H1 (cell line): ENCODE data around the gene LCA5L. TPM values are rescaled to one million over a fixed set of nuclear protein-coding genes. Genes with fewer than 3 reads are reported as not detected.
A peak's percentile ranks its signal among the peaks of the same experiment; 100 is the strongest.

Experiments
- CTCF ChIA-PET: fragments of 300-600 bp; sonication (Branson Sonifier 250); formaldehyde crosslinking; loops from one replicate; lab custom pipeline; 2021; ENCODE audit not compliant: partially characterized antibody; lab: Charles Lee
- POLR2A ChIA-PET: fragments of 300-600 bp; sonication (Branson Sonifier 250); formaldehyde crosslinking; loops from one replicate; lab custom pipeline; 2021; ENCODE audit warnings: inconsistent platforms; ENCODE audit not compliant: partially characterized antibody; lab: Charles Lee
- DNase-seq, 2 experiments: peaks; one replicate each; pipeline versions ENCODE4 v3.0.0 to v3.0.0-alpha.2; 2010 to 2022; ENCODE audit warnings: low spot score in 2 of 2, low read depth in 1 of 2, mixed read lengths in 1 of 2
- FAIRE-seq: peaks from 2 replicates; lab custom pipeline; 2011; peaks lifted over from hg19 to GRCh38; lab: Jason Lieb, UNC
- H2AFZ ChIP-seq: 2 replicates; pipeline ENCODE4 v1.8.1; 2012; ENCODE audit warnings: low read length, inconsistent platforms
- H2AK5ac ChIP-seq: 2 replicates; pipeline ENCODE4 v1.6.1; 2013; ENCODE audit warnings: low read depth, low read length
- H2BK120ac ChIP-seq: replicated peaks from 2 replicates; pipeline ENCODE3; 2013; ENCODE audit warnings: low read depth, low read length, inconsistent platforms
- H2BK12ac ChIP-seq: 2 replicates; pipeline ENCODE4 v1.6.1; 2013; ENCODE audit warnings: low read depth, low read length
- H2BK15ac ChIP-seq: 2 replicates; pipeline ENCODE4 v1.6.1; 2013; ENCODE audit warnings: low read length
- H2BK20ac ChIP-seq: 2 replicates; pipeline ENCODE4 v1.6.1; 2013; ENCODE audit warnings: low read length
- H2BK5ac ChIP-seq: 2 replicates; pipeline ENCODE4 v1.6.1; 2013; ENCODE audit warnings: low read depth, low read length
- H3K14ac ChIP-seq: 2 replicates; pipeline ENCODE4 v1.6.1; 2013; ENCODE audit warnings: inconsistent platforms; ENCODE audit not compliant: insufficient read length
- H3K18ac ChIP-seq: 2 replicates; pipeline ENCODE4 v1.6.1; 2013; ENCODE audit warnings: low read length; ENCODE audit errors: extremely low read depth
- H3K23ac ChIP-seq: 2 replicates; pipeline ENCODE4 v1.6.1; 2013; ENCODE audit warnings: inconsistent platforms; ENCODE audit not compliant: insufficient read length
- H3K23me2 ChIP-seq: 2 replicates; pipeline ENCODE4 v1.6.1; 2013; ENCODE audit warnings: low read depth, low read length
- H3K27ac ChIP-seq: 2 replicates; pipeline ENCODE4 v1.6.1; 2011; ENCODE audit warnings: low read depth, low read length, inconsistent platforms
- H3K27me3 ChIP-seq, 4 experiments: replicated peaks in 1 of 4; 1 replicate in 1 of 4; 2 replicates in 3 of 4; pipeline versions ENCODE4 v1.6.1 to v1.8.1; 2011 to 2013; ENCODE audit warnings: low read length in 3 of 4, mild to moderate bottlenecking in 3 of 4, inconsistent platforms in 2 of 4, mixed read lengths in 2 of 4, moderate library complexity in 1 of 4; ENCODE audit not compliant: control insufficient read depth in 3 of 4, insufficient read depth in 3 of 4; ENCODE audit errors: extremely low read depth in 1 of 4
- H3K36me3 ChIP-seq, 4 experiments: 2 replicates each; pipeline versions ENCODE4 v1.6.1 to v1.8.1; 2011 to 2013; ENCODE audit warnings: mild to moderate bottlenecking in 4 of 4, low read length in 3 of 4, moderate library complexity in 2 of 4, control low read depth in 1 of 4, inconsistent platforms in 1 of 4; ENCODE audit not compliant: insufficient read depth in 4 of 4, control insufficient read depth in 2 of 4
- H3K4ac ChIP-seq: replicated peaks from 2 replicates; pipeline ENCODE3; 2013; ENCODE audit warnings: low read length, low read depth, mixed read lengths, inconsistent platforms; ENCODE audit not compliant: insufficient read length
- H3K4me1 ChIP-seq, 4 experiments: replicated peaks in 1 of 4; 1 replicate in 1 of 4; 2 replicates in 3 of 4; pipeline versions ENCODE4 v1.6.1 to v1.8.1; 2011 to 2013; ENCODE audit warnings: low read length in 3 of 4, inconsistent platforms in 2 of 4, mixed read lengths in 1 of 4; ENCODE audit not compliant: insufficient read depth in 4 of 4, control insufficient read depth in 3 of 4
- H3K4me2 ChIP-seq, 2 experiments: 2 replicates each; pipeline versions ENCODE4 v1.6.1 to v1.8.1; 2011 to 2013; ENCODE audit warnings: low read depth in 2 of 2, low read length in 2 of 2, control low read depth in 1 of 2, inconsistent platforms in 1 of 2, mild to moderate bottlenecking in 1 of 2; ENCODE audit not compliant: insufficient read depth in 1 of 2
- H3K4me3 ChIP-seq, 4 experiments: fragments of 200-600, 300-600 bp in 1 of 4; sonication (generic), shearing (Covaris generic), sonication (Bioruptor Twin) in 1 of 4; 2 replicates each; pipeline versions ENCODE4 v1.5.1 to v1.8.1; 2011 to 2016; ENCODE audit warnings: low read length in 4 of 4, low read depth in 3 of 4, control low read depth in 2 of 4, inconsistent platforms in 2 of 4, mild to moderate bottlenecking in 2 of 4, mixed read lengths in 1 of 4, moderate library complexity in 1 of 4; ENCODE audit not compliant: insufficient read depth in 2 of 4; ENCODE audit errors: extremely low read depth in 1 of 4
- H3K56ac ChIP-seq: replicated peaks from 2 replicates; pipeline ENCODE3; 2013; ENCODE audit warnings: low read depth, mild to moderate bottlenecking, mixed read lengths, low read length, inconsistent platforms; ENCODE audit not compliant: insufficient read length
- H3K79me1 ChIP-seq: 2 replicates; pipeline ENCODE4 v1.6.1; 2013; ENCODE audit warnings: low read depth, low read length, control low read depth
- H3K79me2 ChIP-seq, 2 experiments: 2 replicates each; pipeline versions ENCODE4 v1.6.1 to v1.8.1; 2012 to 2013; ENCODE audit warnings: low read length in 2 of 2, mild to moderate bottlenecking in 2 of 2, inconsistent platforms in 1 of 2; ENCODE audit not compliant: insufficient read depth in 2 of 2, control insufficient read depth in 1 of 2
- H3K9ac ChIP-seq, 4 experiments: replicated peaks in 1 of 4; 1 replicate in 1 of 4; 2 replicates in 3 of 4; pipeline versions ENCODE4 v1.6.1 to v1.8.1; 2011 to 2013; ENCODE audit warnings: low read depth in 3 of 4, low read length in 3 of 4, control low read depth in 2 of 4, mild to moderate bottlenecking in 2 of 4, moderate library complexity in 2 of 4, inconsistent platforms in 1 of 4; ENCODE audit errors: extremely low read depth in 1 of 4
- H3K9me3 ChIP-seq, 2 experiments: 2 replicates each; pipeline versions ENCODE4 v1.6.1 to v1.8.1; 2012 to 2013; ENCODE audit warnings: mild to moderate bottlenecking in 2 of 2, moderate library complexity in 2 of 2, control low read depth in 1 of 2, inconsistent platforms in 1 of 2, low read depth in 1 of 2, low read length in 1 of 2, mixed read lengths in 1 of 2; ENCODE audit not compliant: insufficient read depth in 2 of 2
- H4K20me1 ChIP-seq, 2 experiments: replicated peaks in 1 of 2; 2 replicates each; pipeline versions ENCODE3 to v1.8.1; 2011 to 2013; ENCODE audit warnings: inconsistent platforms in 2 of 2, low read length in 2 of 2, mild to moderate bottlenecking in 1 of 2; ENCODE audit not compliant: insufficient read depth in 2 of 2, control insufficient read depth in 1 of 2
- H4K5ac ChIP-seq: 2 replicates; pipeline ENCODE4 v1.6.1; 2013; ENCODE audit warnings: low read length, low read depth, mixed read lengths, inconsistent platforms; ENCODE audit not compliant: insufficient read length
- H4K8ac ChIP-seq: 2 replicates; pipeline ENCODE4 v1.8.0; 2013; ENCODE audit warnings: mild to moderate bottlenecking, moderate library complexity, low read length, inconsistent platforms; ENCODE audit not compliant: insufficient read depth; ENCODE audit errors: extremely low read depth
- H4K91ac ChIP-seq: replicated peaks from 2 replicates; pipeline ENCODE3; 2013; ENCODE audit warnings: low read length, mixed read lengths, inconsistent platforms; ENCODE audit not compliant: insufficient read length
- CTBP2 ChIP-seq: IDR thresholded peaks from 2 replicates; pipeline ENCODE4 v1.7.0; 2011; ENCODE audit warnings: borderline replicate concordance, mild to moderate bottlenecking, moderate library complexity, mixed read lengths, low read length; ENCODE audit not compliant: insufficient read depth, insufficient read length
- EP300 ChIP-seq, 2 experiments: IDR thresholded peaks; 1 replicate in 1 of 2; 2 replicates in 1 of 2; pipeline ENCODE4 v1.6.1; 2011 to 2012; ENCODE audit warnings: low read depth in 2 of 2, low read length in 2 of 2, mild to moderate bottlenecking in 2 of 2, borderline replicate concordance in 1 of 2, inconsistent platforms in 1 of 2, moderate library complexity in 1 of 2
- HDAC2 ChIP-seq, 2 experiments: fragments of 300-600 bp in 1 of 2; sonication (generic) in 1 of 2; IDR thresholded peaks; 2 replicates each; pipeline ENCODE4 v1.6.1; 2011 to 2012; ENCODE audit warnings: low read depth in 2 of 2, low read length in 2 of 2, mild to moderate bottlenecking in 2 of 2, moderate library complexity in 2 of 2, borderline replicate concordance in 1 of 2, inconsistent platforms in 1 of 2
- HDAC6 ChIP-seq: IDR thresholded peaks from one replicate; pipeline ENCODE4 v1.7.1; 2012; ENCODE audit warnings: low read depth, mild to moderate bottlenecking, inconsistent platforms, low read length, moderate library complexity
- JUND ChIP-seq: IDR thresholded peaks from 2 replicates; pipeline ENCODE4 v1.6.1; 2011; ENCODE audit warnings: mild to moderate bottlenecking, improper control_type of control experiment, low read length
- RAD21 ChIP-seq, 2 experiments: IDR thresholded peaks in 1 of 2; conservative IDR thresholded peaks in 1 of 2; 2 replicates each; pipeline ENCODE4 v1.6.1; 2011; ENCODE audit warnings: low read depth in 2 of 2, low read length in 2 of 2, improper control_type of control experiment in 1 of 2, inconsistent platforms in 1 of 2, mild to moderate bottlenecking in 1 of 2, moderate library complexity in 1 of 2
- SIN3A ChIP-seq, 2 experiments: IDR thresholded peaks in 1 of 2; conservative IDR thresholded peaks in 1 of 2; 2 replicates each; pipeline ENCODE4 v1.6.1; 2011 to 2012; ENCODE audit warnings: low read length in 2 of 2, improper control_type of control experiment in 1 of 2, low read depth in 1 of 2, mild to moderate bottlenecking in 1 of 2
- SIRT6 ChIP-seq: IDR thresholded peaks from one replicate; pipeline ENCODE4 v1.7.1; 2012; ENCODE audit warnings: low read length, inconsistent platforms
- SUZ12 ChIP-seq: fragments of 200-600 bp; sonication (generic); IDR thresholded peaks from 2 replicates; pipeline ENCODE4 v1.6.1; 2012; ENCODE audit warnings: mild to moderate bottlenecking, inconsistent platforms, low read length, moderate library complexity, mixed read lengths
- TBP ChIP-seq: IDR thresholded peaks from 2 replicates; pipeline ENCODE4 v1.6.1; 2011; ENCODE audit warnings: low read depth, low read length, improper control_type of control experiment
- TCF12 ChIP-seq: IDR thresholded peaks from 2 replicates; pipeline ENCODE4 v1.6.1; 2011; ENCODE audit warnings: low read depth, mild to moderate bottlenecking, low read length
- TEAD4 ChIP-seq: IDR thresholded peaks from 2 replicates; pipeline ENCODE4 v1.6.1; 2012; ENCODE audit warnings: low read depth, low read length, inconsistent platforms, mixed read lengths
- WGBS, 2 experiments: shearing (Covaris generic) in 1 of 2; methylation state at CpG; one replicate each; pipeline versions ENCODE4 v1.1.6 to v1.1.7; 2013 to 2015; ENCODE audit warnings: low lambda C conversion rate in 2 of 2, mixed read lengths in 2 of 2, inconsistent platforms in 1 of 2, low coverage in 1 of 2, missing lambda C conversion rate in 1 of 2; ENCODE audit not compliant: insufficient replicate concordance in 2 of 2, insufficient coverage in 1 of 2, insufficient read length in 1 of 2; ENCODE audit errors: extremely low coverage in 1 of 2, missing lambda C conversion rate in 1 of 2; 5-methylcytosine and 5-hydroxymethylcytosine counted together
- polyA plus RNA-seq, 7 experiments: library from polyadenylated mRNA; depleted of rRNA in 3 of 7; stranded (reverse) in 5 of 7; unstranded in 2 of 7; fragments of >200 nt in 5 of 7; fragments of 200-250 nt in 2 of 7; gene quantifications; 1 replicate in 5 of 7; 2 replicates in 1 of 7; 4 replicates in 1 of 7; pipeline versions ENCODE4 v1.2.1 to v1.2.3, GENCODE V29; 2011 to 2013; ENCODE audit warnings: missing spikeins in 2 of 7, mixed read lengths in 2 of 7
- total RNA-seq: library from RNA; stranded (reverse); fragmentation: NEBNext Ultra II Directional; extraction: Animal tissue kit (Norgen Biotek cat#: 25700); gene quantifications from 2 replicates; pipeline ENCODE4 v1.2.1, GENCODE V29; 2021

Gene LCA5L
- total and polyA plus RNA-seq, 2 of the 8 experiments (the other 6 are each of a cell fraction or from before 2014, with no cell fraction given) = 0.11 to 0.84 TPM

GRCh38 chr21:39474611-39475010, 29.0 kb upstream of the LCA5L start:
- DNase-seq = no peak
- Histone ChIP-seq H3K56ac (no peak overlapping the region), H3K23me2 (peaks cover 5% of the 10 kb centered on the region; the same call in 1 of the 2 replicates), H3K18ac (no peak overlapping the region), H2BK15ac (no peak overlapping the region), H4K20me1 (peaks cover 2 to 3% of the 10 kb centered on the region in 2 experiments), H4K8ac (no peak overlapping the region), H3K36me3 (no peaks in the 10 kb centered on the region), H3K4ac (no peak overlapping the region), H3K79me1 (no peaks in the 10 kb centered on the region), H3K79me2 (no peaks in the 10 kb centered on the region), H2BK5ac (no peak overlapping the region), H3K27me3 (no peaks in the 10 kb centered on the region), H3K23ac (no peak overlapping the region), H4K91ac (no peak overlapping the region), H2AK5ac (no peak overlapping the region), H3K4me2 (no peak overlapping the region), H2AFZ (no peak overlapping the region), H3K4me3 (no peak overlapping the region), H3K9ac (no peak overlapping the region), H3K14ac (no peak overlapping the region), H2BK12ac (no peak overlapping the region), H2BK20ac (no peak overlapping the region), H2BK120ac (no peak overlapping the region), H4K5ac (no peak overlapping the region), H3K9me3 (no peaks in the 10 kb centered on the region), H3K4me1 (no peaks in the 10 kb centered on the region; a peak in 1 of 7 replicates), H3K27ac (no peak overlapping the region)
- FAIRE-seq = peak; percentile 28
- CTCF ChIA-PET = interaction anchor here (0.5 to 1.7 kb wide), 2 partner anchors 19 to 41 kb away, joined by 3 to 6 read pairs; no protein-coding TSS in a partner anchor
- POLR2A ChIA-PET = no interaction called here
- TF ChIP-seq HDAC2 (IDR thresholded peaks at IDR 0.05; ENCODE audit: borderline replicate concordance in 1 of 2, low read depth in 2 of 2, low read length in 2 of 2) (no peak), SIRT6 (no peak), TCF12 (no peak), TBP (no peak), RAD21 (IDR thresholded peaks at IDR 0.05 in 1 of 2, conservative IDR thresholded peaks at IDR 0.05 in 1 of 2; ENCODE audit: low read depth in 2 of 2, low read length in 2 of 2) (no peak), EP300 (IDR thresholded peaks at IDR 0.05; ENCODE audit: borderline replicate concordance in 1 of 2, low read depth in 2 of 2, low read length in 2 of 2) (no peak), CTBP2 (no peak), SIN3A (conservative IDR thresholded peaks at IDR 0.05 in 1 of 2, IDR thresholded peaks at IDR 0.05 in 1 of 2; ENCODE audit: low read depth in 1 of 2, low read length in 2 of 2) (no peak), JUND (no peak), HDAC6 (no peak), SUZ12 (no peak), TEAD4 (no peak)
- 84% methylated on average over 2 of the region's 2 CpGs; no CpG with 5 or more reads in 1 of the 2 experiments for WGBS, 2 experiments
